ENCODE results near the gene ZDHHC11B.

GRCh38 chr5:666816-667498 lies 117.6 kb downstream of the ZDHHC11B start:
- TF ChIP-seq CTCF (IDR thresholded peaks at IDR 0.05) (no peak), POLR2A (IDR thresholded peaks at IDR 0.05) (no peak)
